ENCODE data around the gene AQP1.

DNA sequence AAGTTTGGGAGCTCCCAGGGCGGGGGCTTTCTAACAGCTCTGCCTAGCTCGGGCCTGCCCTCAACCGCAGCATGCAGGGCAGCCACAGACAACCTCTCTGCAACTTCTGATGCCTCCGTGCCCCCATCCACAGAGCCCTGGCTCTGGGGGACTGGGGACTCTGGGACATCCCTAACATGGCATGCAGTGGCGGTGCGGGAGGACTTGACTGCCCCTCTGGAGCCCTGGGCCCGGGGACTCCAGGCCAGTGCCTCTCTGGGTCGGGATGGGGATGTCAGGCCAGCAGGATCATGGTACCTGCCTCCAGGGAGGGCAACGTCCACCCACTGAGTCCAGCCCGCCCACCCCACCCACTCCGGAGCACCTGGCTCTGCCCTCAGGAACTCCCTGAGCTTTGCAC lies 520 bp upstream of the AQP1 start:
- no peak for TF ChIP-seq EZH2 (IDR thresholded peaks at IDR 0.05; ENCODE audit: borderline replicate concordance, low read depth, low read length, poor library complexity, severe bottlenecking)
- TF ChIP-seq, protein P1, sequence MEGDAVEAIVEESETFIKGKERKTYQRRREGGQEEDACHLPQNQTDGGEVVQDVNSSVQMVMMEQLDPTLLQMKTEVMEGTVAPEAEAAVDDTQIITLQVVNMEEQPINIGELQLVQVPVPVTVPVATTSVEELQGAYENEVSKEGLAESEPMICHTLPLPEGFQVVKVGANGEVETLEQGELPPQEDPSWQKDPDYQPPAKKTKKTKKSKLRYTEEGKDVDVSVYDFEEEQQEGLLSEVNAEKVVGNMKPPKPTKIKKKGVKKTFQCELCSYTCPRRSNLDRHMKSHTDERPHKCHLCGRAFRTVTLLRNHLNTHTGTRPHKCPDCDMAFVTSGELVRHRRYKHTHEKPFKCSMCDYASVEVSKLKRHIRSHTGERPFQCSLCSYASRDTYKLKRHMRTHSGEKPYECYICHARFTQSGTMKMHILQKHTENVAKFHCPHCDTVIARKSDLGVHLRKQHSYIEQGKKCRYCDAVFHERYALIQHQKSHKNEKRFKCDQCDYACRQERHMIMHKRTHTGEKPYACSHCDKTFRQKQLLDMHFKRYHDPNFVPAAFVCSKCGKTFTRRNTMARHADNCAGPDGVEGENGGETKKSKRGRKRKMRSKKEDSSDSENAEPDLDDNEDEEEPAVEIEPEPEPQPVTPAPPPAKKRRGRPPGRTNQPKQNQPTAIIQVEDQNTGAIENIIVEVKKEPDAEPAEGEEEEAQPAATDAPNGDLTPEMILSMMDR (conservative IDR thresholded peaks at IDR 0.05; ENCODE audit: low read depth, low read length): no peak
